Measurements from ENCODE around the gene MYO6. TPM values are rescaled to one million over a fixed set of nuclear protein-coding genes. Genes with fewer than 3 reads are reported as not detected.

The MYO6 gene
- total and polyA plus RNA-seq, 2 experiments from 2014 or later: 10.9 to 24.2 TPM

- peaks cover 14% of the 10 kb centered on the region for H3F3A ChIP-seq (ENCODE audit: insufficient read depth)
- DNase-seq: no peak
- in situ Hi-C loops (cut with MboI): no loop called here
- no peak overlapping the region for H2AFZ ChIP-seq
- H3K9ac ChIP-seq: no peak overlapping the region
- no peaks in the 10 kb centered on the region for H3K27me3 ChIP-seq (replicated peaks; ENCODE audit: insufficient read depth)
- H3K4me2 ChIP-seq (ENCODE audit: unreplicated experiment): no peak overlapping the region
- WGBS, 2 experiments (ENCODE audit: low coverage in 1 of 2, low lambda C conversion rate in 2 of 2, missing lambda C conversion rate in 2 of 2): 84 to 100% methylated on average over 1 of the region's 1 CpG
- peaks cover 39% of the 10 kb centered on the region for H3K79me2 ChIP-seq (ENCODE audit: insufficient read depth)
- no peaks in the 10 kb centered on the region for H4K20me1 ChIP-seq (ENCODE audit: insufficient read depth)
- H3K9me2 ChIP-seq (ENCODE audit: insufficient read depth): no peaks in the 10 kb centered on the region
- peaks cover 22% of the 10 kb centered on the region for H3K4me1 ChIP-seq (ENCODE audit: insufficient read depth)
- H3K4me3 ChIP-seq: no peak overlapping the region
- H3K36me3 ChIP-seq (ENCODE audit: low read depth): no peaks in the 10 kb centered on the region
- H3K9me3 ChIP-seq (ENCODE audit: low read depth): no peaks in the 10 kb centered on the region
- H3K27ac ChIP-seq: no peak overlapping the region
- TF ChIP-seq EZH2 (IDR thresholded peaks at IDR 0.05; ENCODE audit: insufficient read depth, poor library complexity, severe bottlenecking) (no peak), EZH2phosphoT487 (IDR thresholded peaks at IDR 0.05; ENCODE audit: insufficient read depth, low read depth) (no peak)
These were observed 47.7 kb downstream of the MYO6 start for GRCh38 chr6:75796723-75797122.

- Histone ChIP-seq H3K4me2 (ENCODE audit: unreplicated experiment) (no peak overlapping the region), H3K4me3 (no peak overlapping the region), H4K20me1 (ENCODE audit: insufficient read depth) (no peaks in the 10 kb centered on the region), H3K27ac (no peak overlapping the region), H2AFZ (no peak overlapping the region), H3K9me2 (ENCODE audit: insufficient read depth) (no peaks in the 10 kb centered on the region), H3K36me3 (ENCODE audit: low read depth) (no peaks in the 10 kb centered on the region), H3K79me2 (ENCODE audit: insufficient read depth) (peaks cover 29% of the 10 kb centered on the region), H3K9me3 (ENCODE audit: low read depth) (no peaks in the 10 kb centered on the region), H3K4me1 (ENCODE audit: insufficient read depth) (peaks cover 10% of the 10 kb centered on the region), H3F3A (ENCODE audit: insufficient read depth) (peaks cover 5% of the 10 kb centered on the region), H3K27me3 (replicated peaks; ENCODE audit: insufficient read depth) (no peaks in the 10 kb centered on the region), H3K9ac (no peak overlapping the region)
- in situ Hi-C loops (cut with MboI): no loop called here
- no peak for DNase-seq
- TF ChIP-seq EZH2phosphoT487 (IDR thresholded peaks at IDR 0.05; ENCODE audit: insufficient read depth, low read depth) (no peak), EZH2 (IDR thresholded peaks at IDR 0.05; ENCODE audit: insufficient read depth, poor library complexity, severe bottlenecking) (no peak)
- WGBS, 2 experiments (ENCODE audit: low coverage in 1 of 2, low lambda C conversion rate in 2 of 2, missing lambda C conversion rate in 2 of 2): 96 to 99% methylated on average over 4 of the region's 4 CpGs
These were observed 51.1 kb downstream of the MYO6 start for GRCh38 chr6:75800133-75800532.

GRCh38 chr6:75800708-75801505 lies 51.9 kb downstream of the MYO6 start:
- H3K36me3 ChIP-seq (ENCODE audit: low read depth): no peaks in the 10 kb centered on the region
- no peaks in the 10 kb centered on the region for H3F3A ChIP-seq (ENCODE audit: insufficient read depth)
- no peaks in the 10 kb centered on the region for H3K9me2 ChIP-seq (ENCODE audit: insufficient read depth)
- in situ Hi-C loops (cut with MboI): no loop called here
- no peak overlapping the region for H2AFZ ChIP-seq
- no peak overlapping the region for H3K4me2 ChIP-seq (ENCODE audit: unreplicated experiment)
- H3K4me1 ChIP-seq (ENCODE audit: insufficient read depth): peaks cover 3% of the 10 kb centered on the region; the same call in 1 of the 2 replicates
- WGBS, 2 experiments (ENCODE audit: low coverage in 1 of 2, low lambda C conversion rate in 2 of 2, missing lambda C conversion rate in 2 of 2): 94 to 96% methylated on average over 9 of the region's 9 CpGs
- peaks cover 27% of the 10 kb centered on the region for H3K79me2 ChIP-seq (ENCODE audit: insufficient read depth)
- H4K20me1 ChIP-seq (ENCODE audit: insufficient read depth): no peaks in the 10 kb centered on the region
- TF ChIP-seq EZH2 (IDR thresholded peaks at IDR 0.05; ENCODE audit: insufficient read depth, poor library complexity, severe bottlenecking) (no peak), EZH2phosphoT487 (IDR thresholded peaks at IDR 0.05; ENCODE audit: insufficient read depth, low read depth) (no peak)
- H3K27me3 ChIP-seq (replicated peaks; ENCODE audit: insufficient read depth): no peaks in the 10 kb centered on the region
- H3K9ac ChIP-seq: no peak overlapping the region
- H3K9me3 ChIP-seq (ENCODE audit: low read depth): no peaks in the 10 kb centered on the region
- no peak overlapping the region for H3K27ac ChIP-seq
- H3K4me3 ChIP-seq: no peak overlapping the region
- no peak for DNase-seq

GRCh38 chr6:75802366-75802765 lies 53.3 kb downstream of the MYO6 start:
- DNase-seq: peak; percentile 21
- Histone ChIP-seq H3K27me3 (replicated peaks; ENCODE audit: insufficient read depth) (no peaks in the 10 kb centered on the region), H4K20me1 (ENCODE audit: insufficient read depth) (no peaks in the 10 kb centered on the region), H3K4me2 (ENCODE audit: unreplicated experiment) (no peak overlapping the region), H3K9me3 (ENCODE audit: low read depth) (no peaks in the 10 kb centered on the region), H3F3A (ENCODE audit: insufficient read depth) (no peaks in the 10 kb centered on the region), H3K9me2 (ENCODE audit: insufficient read depth) (no peaks in the 10 kb centered on the region), H3K4me1 (ENCODE audit: insufficient read depth) (no peaks in the 10 kb centered on the region), H3K9ac (no peak overlapping the region), H3K4me3 (no peak overlapping the region), H3K27ac (no peak overlapping the region), H2AFZ (no peak overlapping the region), H3K79me2 (ENCODE audit: insufficient read depth) (peaks cover 16% of the 10 kb centered on the region), H3K36me3 (ENCODE audit: low read depth) (no peaks in the 10 kb centered on the region)
- in situ Hi-C loops (cut with MboI): no loop called here
- TF ChIP-seq EZH2phosphoT487 (IDR thresholded peaks at IDR 0.05; ENCODE audit: insufficient read depth, low read depth) (no peak), EZH2 (IDR thresholded peaks at IDR 0.05; ENCODE audit: insufficient read depth, poor library complexity, severe bottlenecking) (no peak)
- WGBS, 2 experiments (ENCODE audit: low coverage in 1 of 2, low lambda C conversion rate in 2 of 2, missing lambda C conversion rate in 2 of 2): 94 to 95% methylated on average over 5 to 6 of the region's 6 CpGs
